GM23338 (cell line): Measurements from ENCODE around the gene ZDHHC12.

ENCODE experiments used
- CREB1 ChIP-seq: fragments of 250-450 bp; sonication (Bioruptor Pico); IDR thresholded peaks from 2 replicates; pipeline ENCODE4 v1.5.0; 2020; ENCODE audit warnings: low read depth, mild to moderate bottlenecking, moderate library complexity
- CTCF ChIP-seq, 2 experiments: fragments of 200-600 bp in 1 of 2; sonication (generic) in 1 of 2; conservative IDR thresholded peaks; 2 replicates each; pipeline versions ENCODE4 v1.5.1 to v1.6.1; 2016 to 2017; ENCODE audit warnings: antibody characterized with exemption in 2 of 2, low read depth in 2 of 2, mild to moderate bottlenecking in 2 of 2, moderate library complexity in 1 of 2
- ETS1 ChIP-seq: IDR thresholded peaks from 2 replicates; pipeline ENCODE4 v1.6.1; 2016; ENCODE audit warnings: antibody characterized with exemption
- EZH2 ChIP-seq: fragments of 200-600 bp; sonication (generic); IDR thresholded peaks from one replicate; pipeline ENCODE4 v1.8.0; 2017; ENCODE audit warnings: antibody characterized with exemption, mild to moderate bottlenecking, low read depth; ENCODE audit not compliant: unreplicated experiment
- EZH2phosphoT487 ChIP-seq: fragments of 200-600 bp; sonication (generic); IDR thresholded peaks from one replicate; pipeline ENCODE4 v1.8.1; 2018; ENCODE audit warnings: antibody characterized with exemption; ENCODE audit not compliant: unreplicated experiment
- JUNB ChIP-seq: IDR thresholded peaks from one replicate; pipeline ENCODE4 v1.6.1; 2016; ENCODE audit warnings: antibody characterized with exemption; ENCODE audit not compliant: unreplicated experiment
- NANOG ChIP-seq: IDR thresholded peaks from 2 replicates; pipeline ENCODE4 v1.6.1; 2016; ENCODE audit warnings: antibody characterized with exemption, borderline replicate concordance
- POLR2AphosphoS5 ChIP-seq: IDR thresholded peaks from 2 replicates; pipeline ENCODE4 v1.6.1; 2016; ENCODE audit warnings: antibody characterized with exemption, low read depth
- REST ChIP-seq: IDR thresholded peaks from one replicate; pipeline ENCODE4 v1.6.1; 2018; ENCODE audit warnings: antibody characterized with exemption; ENCODE audit not compliant: unreplicated experiment
- STAT1 ChIP-seq: IDR thresholded peaks from one replicate; pipeline ENCODE4 v1.6.1; 2016; ENCODE audit warnings: antibody characterized with exemption; ENCODE audit not compliant: unreplicated experiment
- ZNF114 ChIP-seq: fragments of 250-450 bp; sonication (Bioruptor Pico); IDR thresholded peaks from 2 replicates; pipeline ENCODE4 v1.5.0; 2020; ENCODE audit warnings: mild to moderate bottlenecking, moderate library complexity
- ZNF331 ChIP-seq: fragments of 250-450 bp; sonication (Bioruptor Pico); IDR thresholded peaks from 2 replicates; pipeline ENCODE4 v1.5.0; 2020; ENCODE audit warnings: low read depth, mild to moderate bottlenecking, moderate library complexity
- ZNF462 ChIP-seq: fragments of 250-450 bp; sonication (Bioruptor Pico); IDR thresholded peaks from 2 replicates; pipeline ENCODE4 v1.5.0; 2020; ENCODE audit warnings: mild to moderate bottlenecking, moderate library complexity

GRCh38 chr9:128743421-128743820, 19.5 kb upstream of the ZDHHC12 start:
- TF ChIP-seq POLR2AphosphoS5 = no peak
- no peak for TF ChIP-seq REST
- no peak for TF ChIP-seq CTCF (conservative IDR thresholded peaks at IDR 0.05; ENCODE audit: low read depth in 2 of 2)
- TF ChIP-seq EZH2 = no peak
- TF ChIP-seq EZH2phosphoT487 = no peak
- TF ChIP-seq ETS1 = no peak
- no peak for TF ChIP-seq CREB1 (CRISPR knock-in tag)
- TF ChIP-seq JUNB = no peak
- TF ChIP-seq ZNF114 (CRISPR knock-in tag) = no peak
- TF ChIP-seq NANOG = no peak
- no peak for TF ChIP-seq STAT1
- TF ChIP-seq ZNF462 (CRISPR knock-in tag) = no peak
- TF ChIP-seq ZNF331 (CRISPR knock-in tag) = no peak
